H9 (cell line): ENCODE results near the gene RUNDC3A. TPM values are rescaled to one million over a fixed set of nuclear protein-coding genes. Genes with fewer than 3 reads are reported as not detected.
A peak's percentile ranks its signal among the peaks of the same experiment; 100 is the strongest.

Experiments used
- DNase-seq: peaks from one replicate; pipeline ENCODE4 v3.0.0-alpha.2; 2017
- H2AFZ ChIP-seq: one replicate; pipeline ENCODE4 v1.6.1; 2013; ENCODE audit warnings: mild to moderate bottlenecking, low read length, control low read depth, moderate library complexity
- H2AK5ac ChIP-seq: 2 replicates; pipeline ENCODE4 v1.6.1; 2013; ENCODE audit warnings: low read length, control low read depth, mixed read lengths; ENCODE audit not compliant: insufficient read length
- H2BK120ac ChIP-seq: one replicate; pipeline ENCODE4 v1.6.1; 2013; ENCODE audit warnings: low read depth, mild to moderate bottlenecking, low read length, control low read depth, inconsistent platforms; ENCODE audit not compliant: poor library complexity, severe bottlenecking
- H2BK12ac ChIP-seq: 2 replicates; pipeline ENCODE4 v1.6.1; 2013; ENCODE audit warnings: low read length, control low read depth, mixed read lengths, low read depth; ENCODE audit not compliant: insufficient read length
- H2BK15ac ChIP-seq: 2 replicates; pipeline ENCODE4 v1.6.1; 2013; ENCODE audit warnings: low read depth, low read length, control low read depth
- H2BK20ac ChIP-seq: one replicate; pipeline ENCODE4 v1.6.1; 2013; ENCODE audit warnings: low read depth, mild to moderate bottlenecking, low read length, control low read depth, inconsistent platforms; ENCODE audit not compliant: poor library complexity, severe bottlenecking
- H2BK5ac ChIP-seq: 2 replicates; pipeline ENCODE4 v1.6.1; 2013; ENCODE audit warnings: low read length, control low read depth, mixed read lengths; ENCODE audit not compliant: insufficient read length
- H3K14ac ChIP-seq: 2 replicates; pipeline ENCODE4 v1.6.1; 2013; ENCODE audit warnings: low read length, control low read depth; ENCODE audit not compliant: insufficient read depth
- H3K18ac ChIP-seq: 2 replicates; pipeline ENCODE4 v1.6.1; 2013; ENCODE audit warnings: low read depth, mild to moderate bottlenecking, mixed read lengths, low read length, control low read depth; ENCODE audit not compliant: insufficient read length
- H3K23ac ChIP-seq: 2 replicates; pipeline ENCODE4 v1.6.1; 2013; ENCODE audit warnings: low read length, control low read depth, mixed read lengths, low read depth; ENCODE audit not compliant: insufficient read length
- H3K23me2 ChIP-seq: 2 replicates; pipeline ENCODE4 v1.6.1; 2013; ENCODE audit warnings: low read depth, mild to moderate bottlenecking, mixed read lengths, low read length, control low read depth; ENCODE audit not compliant: insufficient read length, poor library complexity, severe bottlenecking
- H3K27ac ChIP-seq: 2 replicates; pipeline ENCODE4 v1.5.1; 2013; ENCODE audit warnings: low read length, control low read depth, mixed read lengths, low read depth; ENCODE audit not compliant: insufficient read length
- H3K27me3 ChIP-seq: 2 replicates; pipeline ENCODE4 v1.6.1; 2013; ENCODE audit warnings: low read length, control low read depth, inconsistent platforms; ENCODE audit not compliant: insufficient read depth
- H3K4ac ChIP-seq: 2 replicates; pipeline ENCODE4 v1.6.1; 2013; ENCODE audit warnings: low read depth, mild to moderate bottlenecking, control low read depth, inconsistent platforms, low read length, moderate library complexity
- H3K4me1 ChIP-seq: 2 replicates; pipeline ENCODE4 v1.6.1; 2013; ENCODE audit warnings: low read length, control low read depth, inconsistent platforms; ENCODE audit not compliant: insufficient read depth
- H3K4me2 ChIP-seq: 2 replicates; pipeline ENCODE4 v1.6.1; 2013; ENCODE audit warnings: low read length, control low read depth, mixed read lengths; ENCODE audit not compliant: insufficient read length, insufficient read depth
- H3K56ac ChIP-seq: 2 replicates; pipeline ENCODE4 v1.6.1; 2013; ENCODE audit warnings: low read depth, mild to moderate bottlenecking, mixed read lengths, low read length, control low read depth; ENCODE audit not compliant: insufficient read length
- H3K79me1 ChIP-seq: 2 replicates; pipeline ENCODE4 v1.6.1; 2013; ENCODE audit warnings: low read depth, mild to moderate bottlenecking, moderate library complexity, low read length, control low read depth, inconsistent platforms; ENCODE audit not compliant: insufficient read depth, poor library complexity, severe bottlenecking
- H3K79me2 ChIP-seq: 2 replicates; pipeline ENCODE4 v1.6.1; 2013; ENCODE audit warnings: low read length, control low read depth, inconsistent platforms; ENCODE audit not compliant: insufficient read depth
- H3K9ac ChIP-seq: 2 replicates; pipeline ENCODE4 v1.6.1; 2013; ENCODE audit warnings: low read length, control low read depth, mixed read lengths; ENCODE audit not compliant: insufficient read length; ENCODE audit errors: extremely low read depth
- H3K9me3 ChIP-seq: one replicate; pipeline ENCODE4 v1.6.1; 2013; ENCODE audit warnings: low read depth, low read length, inconsistent platforms; ENCODE audit not compliant: control insufficient read depth
- H3T11ph ChIP-seq: one replicate; pipeline ENCODE4 v1.6.1; 2013; ENCODE audit warnings: mild to moderate bottlenecking, low read length, control low read depth, inconsistent platforms
- H4K20me1 ChIP-seq: one replicate; pipeline ENCODE4 v1.6.1; 2013; ENCODE audit not compliant: control insufficient read depth, insufficient read length, insufficient read depth
- H4K5ac ChIP-seq: 2 replicates; pipeline ENCODE4 v1.6.1; 2013; ENCODE audit warnings: low read depth, mild to moderate bottlenecking, mixed read lengths, low read length, control low read depth; ENCODE audit not compliant: insufficient read length
- H4K8ac ChIP-seq: replicated peaks from 2 replicates; pipeline ENCODE4 v1.6.1; 2013; ENCODE audit warnings: low read length, control low read depth, mixed read lengths, low read depth; ENCODE audit not compliant: insufficient read length
- H4K91ac ChIP-seq: 2 replicates; pipeline ENCODE4 v1.6.1; 2013; ENCODE audit warnings: low read depth, mild to moderate bottlenecking, moderate library complexity, mixed read lengths, low read length, control low read depth; ENCODE audit not compliant: insufficient read length
- H3K27ac Mint-ChIP-seq, 3 experiments: 2 replicates in 2 of 3; 3 replicates in 1 of 3; pipeline ENCODE4 v1.8.0; 2020 to 2021; ENCODE audit warnings: mixed read lengths in 3 of 3, mild to moderate bottlenecking in 1 of 3, moderate library complexity in 1 of 3
- H3K27me3 Mint-ChIP-seq: 2 replicates; pipeline ENCODE4 v1.8.0; 2021; ENCODE audit warnings: low read depth, mild to moderate bottlenecking, moderate library complexity, mixed read lengths
- H3K36me3 Mint-ChIP-seq, 3 experiments: 2 replicates in 2 of 3; 3 replicates in 1 of 3; pipeline ENCODE4 v1.8.0; 2020 to 2021; ENCODE audit warnings: low read depth in 3 of 3, mixed read lengths in 3 of 3; ENCODE audit not compliant: insufficient read depth in 1 of 3
- H3K4me1 Mint-ChIP-seq, 2 experiments: 2 replicates each; pipeline ENCODE4 v1.8.0; 2020; ENCODE audit warnings: mixed read lengths in 2 of 2
- H3K4me3 Mint-ChIP-seq, 2 experiments: 2 replicates in 1 of 2; 3 replicates in 1 of 2; pipeline ENCODE4 v1.8.0; 2020 to 2021; ENCODE audit warnings: mild to moderate bottlenecking in 2 of 2, mixed read lengths in 2 of 2, moderate library complexity in 1 of 2
- H3K9me3 Mint-ChIP-seq, 2 experiments: 2 replicates in 1 of 2; 3 replicates in 1 of 2; pipeline ENCODE4 v1.8.0; 2020; ENCODE audit warnings: mild to moderate bottlenecking in 2 of 2, mixed read lengths in 2 of 2, moderate library complexity in 1 of 2
- WGBS: extraction: QIAGEN DNeasy Blood & Tissue Kit; methylation state at CpG from one replicate; pipeline ENCODE4 v1.1.7; 2013; ENCODE audit warnings: missing lambda C conversion rate, low lambda C conversion rate, mixed read lengths; ENCODE audit not compliant: insufficient read length; ENCODE audit errors: extremely low coverage; 5-methylcytosine and 5-hydroxymethylcytosine counted together
- total RNA-seq: library from RNA; stranded (reverse); gene quantifications from 2 replicates; pipeline ENCODE4 v1.2.1, GENCODE V29; 2021
- TF ChIP-seq, protein P1 (sequence below): fragments of 200-600 bp; sonication (generic); conservative IDR thresholded peaks from 3 replicates; pipeline ENCODE4 v1.8.0; 2021; ENCODE audit warnings: antibody characterized with exemption, mild to moderate bottlenecking

RUNDC3A gene
- total RNA-seq, 1 experiment from 2014 or later, result 3.8 TPM

DNA sequence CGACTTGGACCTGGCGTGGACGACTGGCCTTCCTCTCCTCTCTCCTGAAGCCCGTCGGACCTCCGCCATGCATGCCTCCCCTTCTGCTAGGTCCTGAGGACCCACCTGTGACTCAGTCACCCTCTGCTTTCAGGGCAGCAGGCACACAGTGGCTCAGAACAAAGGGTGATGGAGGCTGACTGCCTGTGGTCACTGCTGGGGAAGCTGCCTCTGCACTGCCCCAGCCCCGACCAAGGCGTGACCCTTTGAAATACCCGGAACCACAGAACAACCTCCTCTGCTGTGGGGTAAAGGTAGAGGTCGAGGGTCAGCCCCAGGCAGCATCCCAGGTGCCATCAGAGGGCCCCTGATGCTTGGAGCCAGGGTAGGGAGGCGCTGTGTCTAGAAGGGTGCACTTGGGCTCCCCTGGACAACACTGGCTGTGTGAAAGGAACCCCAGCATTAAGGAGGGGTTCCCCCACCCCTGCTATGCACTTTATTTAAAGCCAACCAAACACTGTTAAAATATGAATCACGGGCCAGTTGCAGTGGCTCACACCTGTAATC is 27.9 kb upstream of the RUNDC3A start:
- Histone ChIP-seq H3T11ph (no peak overlapping the region), H3K4me1 (peaks cover 8% of the 10 kb centered on the region; the same call in 1 of the 2 replicates), H3K9ac (no peak overlapping the region), H2BK12ac (no peak overlapping the region), H3K4me2 (no peak overlapping the region), H2BK15ac (no peak overlapping the region), H3K23ac (no peak overlapping the region), H3K27me3 (no peaks in the 10 kb centered on the region), H4K91ac (no peak overlapping the region), H3K9me3 (no peaks in the 10 kb centered on the region), H3K56ac (no peak overlapping the region), H3K23me2 (no peaks in the 10 kb centered on the region), H2BK5ac (no peak overlapping the region), H3K79me1 (no peaks in the 10 kb centered on the region), H2AK5ac (no peak overlapping the region), H4K8ac (peak overlapping the region; percentile 50), H3K18ac (peak overlapping the region; percentile 64), H3K4ac (no peak overlapping the region), H3K27ac (no peak overlapping the region), H3K14ac (peak overlapping the region; percentile 81; the same call in 1 of the 2 replicates), H2AFZ (no peak overlapping the region), H4K20me1 (no peaks in the 10 kb centered on the region), H4K5ac (peak overlapping the region; percentile 23), H2BK20ac (no peak overlapping the region), H2BK120ac (no peak overlapping the region), H3K79me2 (no peaks in the 10 kb centered on the region)
- peaks cover 13 to 24% of the 10 kb centered on the region in 2 experiments for H3K4me1 Mint-ChIP-seq
- H3K4me3 Mint-ChIP-seq, result no peak overlapping the region
- H3K36me3 Mint-ChIP-seq, result no peaks in the 10 kb centered on the region
- peak overlapping the region; percentile 26 to 78 (median 49); a peak in 2 of 7 replicates for H3K27ac Mint-ChIP-seq
- H3K27me3 Mint-ChIP-seq, result peaks cover 3% of the 10 kb centered on the region
- TF ChIP-seq, protein P1, sequence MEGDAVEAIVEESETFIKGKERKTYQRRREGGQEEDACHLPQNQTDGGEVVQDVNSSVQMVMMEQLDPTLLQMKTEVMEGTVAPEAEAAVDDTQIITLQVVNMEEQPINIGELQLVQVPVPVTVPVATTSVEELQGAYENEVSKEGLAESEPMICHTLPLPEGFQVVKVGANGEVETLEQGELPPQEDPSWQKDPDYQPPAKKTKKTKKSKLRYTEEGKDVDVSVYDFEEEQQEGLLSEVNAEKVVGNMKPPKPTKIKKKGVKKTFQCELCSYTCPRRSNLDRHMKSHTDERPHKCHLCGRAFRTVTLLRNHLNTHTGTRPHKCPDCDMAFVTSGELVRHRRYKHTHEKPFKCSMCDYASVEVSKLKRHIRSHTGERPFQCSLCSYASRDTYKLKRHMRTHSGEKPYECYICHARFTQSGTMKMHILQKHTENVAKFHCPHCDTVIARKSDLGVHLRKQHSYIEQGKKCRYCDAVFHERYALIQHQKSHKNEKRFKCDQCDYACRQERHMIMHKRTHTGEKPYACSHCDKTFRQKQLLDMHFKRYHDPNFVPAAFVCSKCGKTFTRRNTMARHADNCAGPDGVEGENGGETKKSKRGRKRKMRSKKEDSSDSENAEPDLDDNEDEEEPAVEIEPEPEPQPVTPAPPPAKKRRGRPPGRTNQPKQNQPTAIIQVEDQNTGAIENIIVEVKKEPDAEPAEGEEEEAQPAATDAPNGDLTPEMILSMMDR, result no peak
- no CpG with 5 or more reads among the region's 12 CpGs for WGBS
- H3K9me3 Mint-ChIP-seq, result no peaks in the 10 kb centered on the region
- DNase-seq, result no peak
